Endothelial cell of umbilical vein (primary cell): ENCODE measurements around the gene KIRREL1.

Experiments
- EZH2 ChIP-seq: IDR thresholded peaks from 2 replicates; pipeline ENCODE4 v1.6.1; 2012; ENCODE audit warnings: borderline replicate concordance, low read depth, mild to moderate bottlenecking, moderate library complexity, low read length, inconsistent platforms; ENCODE audit not compliant: severe bottlenecking
- FOS ChIP-seq: IDR thresholded peaks from 2 replicates; pipeline ENCODE4 v1.6.1; 2011; ENCODE audit warnings: mild to moderate bottlenecking, low read length, moderate library complexity, borderline replicate concordance; ENCODE audit not compliant: insufficient read depth
- GATA2 ChIP-seq: IDR thresholded peaks from 2 replicates; pipeline ENCODE4 v1.7.0; 2011; ENCODE audit warnings: low read depth, mild to moderate bottlenecking, moderate library complexity, mixed read lengths, low read length; ENCODE audit not compliant: insufficient read length, insufficient read depth
- JUN ChIP-seq: IDR thresholded peaks from 2 replicates; pipeline ENCODE4 v1.6.1; 2011; ENCODE audit warnings: borderline replicate concordance, low read depth; ENCODE audit not compliant: insufficient read length, insufficient read depth
- MYC ChIP-seq: IDR thresholded peaks from one replicate; pipeline ENCODE4 v1.6.1; 2011; ENCODE audit warnings: mild to moderate bottlenecking, low read depth, low read length
- POLR2A ChIP-seq: IDR thresholded peaks from 2 replicates; pipeline ENCODE4 v1.6.1; 2012; ENCODE audit warnings: low read depth, mild to moderate bottlenecking, control low read depth, low read length
- POLR2AphosphoS5 ChIP-seq: IDR thresholded peaks from 2 replicates; pipeline ENCODE4 v1.6.1; 2012; ENCODE audit warnings: low read depth, mild to moderate bottlenecking, control low read depth, low read length, moderate library complexity; ENCODE audit not compliant: insufficient read depth
- TF ChIP-seq, protein P1 (sequence below), 2 donors: IDR thresholded peaks; 1 replicate in 1 of 2; 2 replicates in 1 of 2; pipeline ENCODE4 v1.5.1; 2011; ENCODE audit warnings: low read length in 2 of 2, mild to moderate bottlenecking in 2 of 2, moderate library complexity in 2 of 2, control low read depth in 1 of 2, inconsistent platforms in 1 of 2, low read depth in 1 of 2; ENCODE audit not compliant: insufficient read depth in 1 of 2; ENCODE audit errors: extremely low read depth in 1 of 2
- TF ChIP-seq, protein P2 (sequence below): IDR thresholded peaks from 2 replicates; pipeline ENCODE4 v1.6.1; 2011; ENCODE audit not compliant: insufficient read depth, insufficient read length

- TF ChIP-seq, protein P1, sequence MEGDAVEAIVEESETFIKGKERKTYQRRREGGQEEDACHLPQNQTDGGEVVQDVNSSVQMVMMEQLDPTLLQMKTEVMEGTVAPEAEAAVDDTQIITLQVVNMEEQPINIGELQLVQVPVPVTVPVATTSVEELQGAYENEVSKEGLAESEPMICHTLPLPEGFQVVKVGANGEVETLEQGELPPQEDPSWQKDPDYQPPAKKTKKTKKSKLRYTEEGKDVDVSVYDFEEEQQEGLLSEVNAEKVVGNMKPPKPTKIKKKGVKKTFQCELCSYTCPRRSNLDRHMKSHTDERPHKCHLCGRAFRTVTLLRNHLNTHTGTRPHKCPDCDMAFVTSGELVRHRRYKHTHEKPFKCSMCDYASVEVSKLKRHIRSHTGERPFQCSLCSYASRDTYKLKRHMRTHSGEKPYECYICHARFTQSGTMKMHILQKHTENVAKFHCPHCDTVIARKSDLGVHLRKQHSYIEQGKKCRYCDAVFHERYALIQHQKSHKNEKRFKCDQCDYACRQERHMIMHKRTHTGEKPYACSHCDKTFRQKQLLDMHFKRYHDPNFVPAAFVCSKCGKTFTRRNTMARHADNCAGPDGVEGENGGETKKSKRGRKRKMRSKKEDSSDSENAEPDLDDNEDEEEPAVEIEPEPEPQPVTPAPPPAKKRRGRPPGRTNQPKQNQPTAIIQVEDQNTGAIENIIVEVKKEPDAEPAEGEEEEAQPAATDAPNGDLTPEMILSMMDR (IDR thresholded peaks at IDR 0.05; ENCODE audit: extremely low read depth in 1 of 2, insufficient read depth in 1 of 2, low read depth in 1 of 2, low read length in 2 of 2), result no peak
- no peak for TF ChIP-seq EZH2
- no peak for TF ChIP-seq POLR2A
- TF ChIP-seq MYC, result no peak
- TF ChIP-seq, protein P2, sequence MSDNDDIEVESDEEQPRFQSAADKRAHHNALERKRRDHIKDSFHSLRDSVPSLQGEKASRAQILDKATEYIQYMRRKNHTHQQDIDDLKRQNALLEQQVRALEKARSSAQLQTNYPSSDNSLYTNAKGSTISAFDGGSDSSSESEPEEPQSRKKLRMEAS, result no peak
- TF ChIP-seq POLR2AphosphoS5, result no peak
- no peak for TF ChIP-seq JUN
- no peak for TF ChIP-seq FOS
- no peak for TF ChIP-seq GATA2
Observed at GRCh38 chr1:158113759-158114127, 120.3 kb downstream of the KIRREL1 start.
